GM12892 (cell line): ENCODE results near the gene WDR38.

Source experiments
- DNase-seq: peaks from one replicate; pipeline ENCODE4 v3.0.0; 2011; ENCODE audit not compliant: insufficient read length
- FAIRE-seq: peaks from 2 replicates; lab custom pipeline; 2011; peaks lifted over from hg19 to GRCh38; lab: Jason Lieb, UNC
- POLR2A ChIP-seq: IDR thresholded peaks from 2 replicates; pipeline ENCODE4 v1.6.1; 2011; ENCODE audit warnings: low read depth, low read length, control low read depth
- POLR2AphosphoS5 ChIP-seq: IDR thresholded peaks from 2 replicates; pipeline ENCODE4 v1.6.1; 2011; ENCODE audit warnings: low read depth, low read length, control low read depth
- TAF1 ChIP-seq: IDR thresholded peaks from 2 replicates; pipeline ENCODE4 v1.6.1; 2011; ENCODE audit warnings: low read depth, mild to moderate bottlenecking, control low read depth, low read length, borderline replicate concordance

The WDR38 gene

GRCh38 chr9:124894741-124895170 lies 41.5 kb downstream of the WDR38 start:
- TF ChIP-seq TAF1 (no peak), POLR2AphosphoS5 (no peak)
- FAIRE-seq (no peak), DNase-seq (no peak)

- TF ChIP-seq POLR2AphosphoS5 (no peak), POLR2A (no peak), TAF1 (no peak)
- DNase-seq, result no peak
- no peak for FAIRE-seq
Observed at GRCh38 chr9:124897570-124898460, 44.6 kb downstream of the WDR38 start.

GRCh38 chr9:124899845-124900244 lies 46.6 kb downstream of the WDR38 start:
- TF ChIP-seq POLR2AphosphoS5, result no peak
- no peak for TF ChIP-seq TAF1
- no peak for TF ChIP-seq POLR2A
- no peak for DNase-seq
- FAIRE-seq, result no peak

- FAIRE-seq, result no peak
- TF ChIP-seq POLR2AphosphoS5, result no peak
- DNase-seq, result no peak
Observed at GRCh38 chr9:124906966-124907365, 53.7 kb downstream of the WDR38 start.
